MM.1S (cell line): Measurements from ENCODE around the gene ZNF609.

Experiments used
- DNase-seq: peaks from one replicate; pipeline ENCODE4 v3.0.0-alpha.2; 2015
- H2AFZ ChIP-seq: fragments of 300-600 bp; sonication (generic); 2 replicates; pipeline ENCODE4 v1.6.0; 2016; ENCODE audit warnings: antibody characterized with exemption, low read length
- H3F3A ChIP-seq: fragments of 300-600 bp; sonication (generic); 2 replicates; pipeline ENCODE4 v1.6.1; 2016; ENCODE audit warnings: mild to moderate bottlenecking, antibody characterized with exemption, low read length, moderate library complexity, mixed read lengths; ENCODE audit not compliant: insufficient read depth
- H3K27ac ChIP-seq: fragments of 300-600 bp; sonication (generic); 2 replicates; pipeline ENCODE4 v1.5.1; 2016; ENCODE audit warnings: mild to moderate bottlenecking, low read length
- H3K27me3 ChIP-seq: fragments of 300-600 bp; sonication (generic); replicated peaks from 2 replicates; pipeline ENCODE4 v1.6.0; 2016; ENCODE audit warnings: low read length; ENCODE audit not compliant: insufficient read depth
- H3K36me3 ChIP-seq: fragments of 300-600 bp; sonication (generic); replicated peaks from 2 replicates; pipeline ENCODE4 v1.6.1; 2016; ENCODE audit warnings: mild to moderate bottlenecking, low read length, mixed read lengths; ENCODE audit not compliant: insufficient read depth
- H3K4me1 ChIP-seq: fragments of 300-600 bp; sonication (generic); 2 replicates; pipeline ENCODE4 v1.6.1; 2016; ENCODE audit warnings: low read length, mixed read lengths
- H3K4me2 ChIP-seq: fragments of 300-600 bp; sonication (generic); 2 replicates; pipeline ENCODE4 v1.6.0; 2016; ENCODE audit warnings: low read depth, low read length
- H3K4me3 ChIP-seq: fragments of 300-600 bp; sonication (generic); 2 replicates; pipeline ENCODE4 v1.5.1; 2016; ENCODE audit warnings: low read length, mixed read lengths
- H3K79me2 ChIP-seq: fragments of 300-600 bp; sonication (generic); 2 replicates; pipeline ENCODE4 v1.6.1; 2016; ENCODE audit warnings: mixed run types, low read length, mixed read lengths
- H3K9ac ChIP-seq: fragments of 300-600 bp; sonication (generic); 2 replicates; pipeline ENCODE4 v1.6.1; 2016; ENCODE audit warnings: low read length, mixed read lengths
- H3K9me2 ChIP-seq: fragments of 300-600 bp; sonication (generic); replicated peaks from 2 replicates; pipeline ENCODE4 v1.6.1; 2016; ENCODE audit warnings: mild to moderate bottlenecking, low read length, mixed read lengths; ENCODE audit not compliant: insufficient read depth
- H3K9me3 ChIP-seq: fragments of 300-600 bp; sonication (generic); replicated peaks from 2 replicates; pipeline ENCODE4 v1.6.1; 2016; ENCODE audit warnings: mild to moderate bottlenecking, low read length, mixed read lengths; ENCODE audit not compliant: insufficient read depth
- H4K20me1 ChIP-seq: fragments of 300-600 bp; sonication (generic); 2 replicates; pipeline ENCODE4 v1.6.1; 2016; ENCODE audit warnings: mild to moderate bottlenecking, low read length, moderate library complexity, mixed read lengths; ENCODE audit not compliant: insufficient read depth
- EZH2 ChIP-seq: fragments of 300-600 bp; sonication (generic); optimal IDR thresholded peaks from 2 replicates; pipeline ENCODE3; 2017; ENCODE audit warnings: low read depth, mild to moderate bottlenecking, antibody characterized with exemption, low read length, mixed read lengths
- EZH2phosphoT487 ChIP-seq: fragments of 300-600 bp; sonication (generic); IDR thresholded peaks from 2 replicates; pipeline ENCODE4 v1.6.1; 2018; ENCODE audit warnings: antibody characterized with exemption, low read length
- TF ChIP-seq, protein P1 (sequence below): fragments of 300-600 bp; sonication (generic); IDR thresholded peaks from 2 replicates; pipeline ENCODE4 v1.5.1; 2016; ENCODE audit warnings: antibody characterized with exemption, low read length, mixed read lengths

Gene ZNF609

DNA sequence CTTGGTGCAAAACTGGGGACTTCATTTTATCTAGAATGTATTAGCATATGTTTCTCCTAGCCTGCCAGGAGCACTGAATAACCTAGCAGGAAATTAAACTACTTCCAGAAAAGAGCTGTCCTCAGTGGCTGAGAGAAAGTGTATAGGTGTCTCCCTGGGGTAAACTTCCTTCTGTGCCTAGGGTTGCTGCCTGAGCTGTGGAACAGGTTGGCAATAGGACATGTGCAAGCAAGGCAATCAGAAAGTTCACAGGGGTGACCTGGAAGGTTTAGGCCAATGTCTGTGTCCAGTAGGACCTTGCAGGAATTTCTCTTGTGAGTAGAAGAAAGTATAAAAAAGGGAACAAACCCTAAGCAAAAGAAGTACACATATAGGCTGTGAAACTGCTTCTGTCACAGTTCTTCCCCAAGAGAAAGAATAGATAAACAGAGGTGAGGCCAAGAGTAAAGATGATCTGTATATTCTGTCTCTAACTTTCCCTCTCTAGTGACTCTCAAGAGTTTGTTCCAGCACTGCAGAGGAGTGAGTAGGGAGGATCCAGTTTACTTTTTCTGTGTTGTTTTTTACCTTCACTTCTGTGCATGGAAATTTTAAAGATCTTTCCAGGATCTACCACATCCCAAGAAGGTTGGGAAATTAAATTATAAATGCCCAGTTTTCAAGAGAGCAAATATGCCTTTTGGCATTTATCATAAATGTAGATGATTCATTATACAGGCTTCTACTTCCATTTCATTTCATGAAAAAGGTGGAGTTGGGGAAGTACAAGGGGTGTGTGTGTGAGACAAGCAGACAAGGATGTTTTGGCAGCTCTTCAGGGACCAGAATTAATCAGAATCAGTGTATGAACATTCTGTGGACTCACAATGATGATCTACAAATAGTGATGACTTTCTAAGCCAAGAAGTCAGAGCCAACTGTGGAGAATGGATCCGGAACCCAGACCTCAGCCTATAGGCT, 159.8 kb downstream of the ZNF609 start:
- H3K4me2 ChIP-seq: no peak overlapping the region
- no peak for DNase-seq
- H3K27ac ChIP-seq: no peak overlapping the region
- no peaks in the 10 kb centered on the region for H4K20me1 ChIP-seq
- no peaks in the 10 kb centered on the region for H3K4me1 ChIP-seq
- H3K79me2 ChIP-seq: peaks cover 6% of the 10 kb centered on the region; the same call in 1 of the 2 replicates
- TF ChIP-seq, protein P1, sequence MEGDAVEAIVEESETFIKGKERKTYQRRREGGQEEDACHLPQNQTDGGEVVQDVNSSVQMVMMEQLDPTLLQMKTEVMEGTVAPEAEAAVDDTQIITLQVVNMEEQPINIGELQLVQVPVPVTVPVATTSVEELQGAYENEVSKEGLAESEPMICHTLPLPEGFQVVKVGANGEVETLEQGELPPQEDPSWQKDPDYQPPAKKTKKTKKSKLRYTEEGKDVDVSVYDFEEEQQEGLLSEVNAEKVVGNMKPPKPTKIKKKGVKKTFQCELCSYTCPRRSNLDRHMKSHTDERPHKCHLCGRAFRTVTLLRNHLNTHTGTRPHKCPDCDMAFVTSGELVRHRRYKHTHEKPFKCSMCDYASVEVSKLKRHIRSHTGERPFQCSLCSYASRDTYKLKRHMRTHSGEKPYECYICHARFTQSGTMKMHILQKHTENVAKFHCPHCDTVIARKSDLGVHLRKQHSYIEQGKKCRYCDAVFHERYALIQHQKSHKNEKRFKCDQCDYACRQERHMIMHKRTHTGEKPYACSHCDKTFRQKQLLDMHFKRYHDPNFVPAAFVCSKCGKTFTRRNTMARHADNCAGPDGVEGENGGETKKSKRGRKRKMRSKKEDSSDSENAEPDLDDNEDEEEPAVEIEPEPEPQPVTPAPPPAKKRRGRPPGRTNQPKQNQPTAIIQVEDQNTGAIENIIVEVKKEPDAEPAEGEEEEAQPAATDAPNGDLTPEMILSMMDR: no peak
- TF ChIP-seq EZH2: no peak
- no peak for TF ChIP-seq EZH2phosphoT487
- no peak overlapping the region for H3K4me3 ChIP-seq
- H3K27me3 ChIP-seq: no peaks in the 10 kb centered on the region
- no peak overlapping the region for H3K9ac ChIP-seq
- H3K9me3 ChIP-seq: no peaks in the 10 kb centered on the region
- no peaks in the 10 kb centered on the region for H3F3A ChIP-seq
- no peaks in the 10 kb centered on the region for H3K9me2 ChIP-seq
- H3K36me3 ChIP-seq: no peaks in the 10 kb centered on the region
- no peak overlapping the region for H2AFZ ChIP-seq

- TF ChIP-seq, protein P1: no peak
- TF ChIP-seq EZH2: no peak
- no peak for TF ChIP-seq EZH2phosphoT487
- no peaks in the 10 kb centered on the region for H3K9me3 ChIP-seq
- peaks cover 6% of the 10 kb centered on the region; the same call in 1 of the 2 replicates for H3K79me2 ChIP-seq
- H3K9me2 ChIP-seq: no peaks in the 10 kb centered on the region
- no peak overlapping the region for H2AFZ ChIP-seq
- no peaks in the 10 kb centered on the region for H3K4me1 ChIP-seq
- H3K9ac ChIP-seq: no peak overlapping the region
- H3K27ac ChIP-seq: no peak overlapping the region
- no peak overlapping the region for H3K4me2 ChIP-seq
- H4K20me1 ChIP-seq: no peaks in the 10 kb centered on the region
- no peak overlapping the region for H3K4me3 ChIP-seq
- no peaks in the 10 kb centered on the region for H3F3A ChIP-seq
- DNase-seq: no peak
- H3K27me3 ChIP-seq: no peaks in the 10 kb centered on the region
- H3K36me3 ChIP-seq: no peaks in the 10 kb centered on the region
These were observed 160.7 kb downstream of the ZNF609 start for GRCh38 chr15:64621056-64621455.

GRCh38 chr15:64622410-64623260, 162.3 kb downstream of the ZNF609 start:
- H3K9ac ChIP-seq: no peak overlapping the region

More at GRCh38 chr15:64622410-64623260, 162.3 kb downstream of the ZNF609 start:
- Histone ChIP-seq H3K27ac (no peak overlapping the region), H3K4me2 (no peak overlapping the region), H3K36me3 (no peaks in the 10 kb centered on the region), H2AFZ (no peak overlapping the region), H4K20me1 (no peaks in the 10 kb centered on the region), H3K27me3 (no peaks in the 10 kb centered on the region), H3K79me2 (peaks cover 6% of the 10 kb centered on the region; the same call in 1 of the 2 replicates), H3F3A (no peaks in the 10 kb centered on the region), H3K4me1 (no peaks in the 10 kb centered on the region), H3K4me3 (no peak overlapping the region), H3K9me3 (no peaks in the 10 kb centered on the region), H3K9me2 (no peaks in the 10 kb centered on the region)
- TF ChIP-seq, protein P1: no peak
- TF ChIP-seq EZH2 (no peak), EZH2phosphoT487 (no peak)
- DNase-seq: no peak
